ENCODE results near the gene GOLGA8B.

DNA sequence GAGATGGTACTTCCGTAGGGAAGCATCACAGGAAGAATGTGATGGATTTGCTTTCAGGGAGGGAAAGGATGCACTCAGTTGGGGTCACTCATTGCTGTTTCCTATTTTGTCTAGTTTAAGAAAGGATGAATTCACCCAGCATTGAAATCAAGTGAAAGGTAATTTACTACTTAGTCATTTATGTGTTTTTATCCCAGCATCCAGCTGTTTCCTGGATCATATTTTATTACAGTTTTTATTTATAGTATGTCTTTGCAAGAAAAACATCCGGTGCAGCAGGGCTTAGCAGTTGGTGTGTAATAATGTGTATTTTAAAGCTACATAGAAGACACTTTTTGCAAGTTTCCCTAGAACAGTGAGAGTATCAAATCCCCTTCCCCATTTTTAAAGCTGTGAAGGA is 37.4 kb upstream of the GOLGA8B start:
- TF ChIP-seq, protein P1, sequence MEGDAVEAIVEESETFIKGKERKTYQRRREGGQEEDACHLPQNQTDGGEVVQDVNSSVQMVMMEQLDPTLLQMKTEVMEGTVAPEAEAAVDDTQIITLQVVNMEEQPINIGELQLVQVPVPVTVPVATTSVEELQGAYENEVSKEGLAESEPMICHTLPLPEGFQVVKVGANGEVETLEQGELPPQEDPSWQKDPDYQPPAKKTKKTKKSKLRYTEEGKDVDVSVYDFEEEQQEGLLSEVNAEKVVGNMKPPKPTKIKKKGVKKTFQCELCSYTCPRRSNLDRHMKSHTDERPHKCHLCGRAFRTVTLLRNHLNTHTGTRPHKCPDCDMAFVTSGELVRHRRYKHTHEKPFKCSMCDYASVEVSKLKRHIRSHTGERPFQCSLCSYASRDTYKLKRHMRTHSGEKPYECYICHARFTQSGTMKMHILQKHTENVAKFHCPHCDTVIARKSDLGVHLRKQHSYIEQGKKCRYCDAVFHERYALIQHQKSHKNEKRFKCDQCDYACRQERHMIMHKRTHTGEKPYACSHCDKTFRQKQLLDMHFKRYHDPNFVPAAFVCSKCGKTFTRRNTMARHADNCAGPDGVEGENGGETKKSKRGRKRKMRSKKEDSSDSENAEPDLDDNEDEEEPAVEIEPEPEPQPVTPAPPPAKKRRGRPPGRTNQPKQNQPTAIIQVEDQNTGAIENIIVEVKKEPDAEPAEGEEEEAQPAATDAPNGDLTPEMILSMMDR (IDR thresholded peaks at IDR 0.05) = no peak
- TF ChIP-seq POLR2A (IDR thresholded peaks at IDR 0.05) = no peak
